HG02623 (cell line): ENCODE measurements around the gene WDR5B.

ENCODE experiments used
- ATAC-seq: cut with Tn5 transposase; IDR thresholded peaks from one replicate; pipeline ENCODE4 v1.9.1; 2021; ENCODE audit warnings: moderate library complexity; ENCODE audit not compliant: unreplicated experiment

The WDR5B gene

GRCh38 chr3:122410111-122410510, 5.8 kb downstream of the WDR5B start:
- ATAC-seq, result no peak

GRCh38 chr3:122409446-122409845, 6.4 kb downstream of the WDR5B start:
- no peak for ATAC-seq

- no peak for ATAC-seq
Observed at GRCh38 chr3:122407946-122408345, 7.9 kb downstream of the WDR5B start.

- ATAC-seq, result no peak
Observed at GRCh38 chr3:122406198-122406597, 9.7 kb downstream of the WDR5B start.

- ATAC-seq, result no peak
Observed at GRCh38 chr3:122405015-122405414, 10.8 kb downstream of the WDR5B start.

- ATAC-seq, result no peak
Observed at GRCh38 chr3:122403489-122403888, 12.4 kb downstream of the WDR5B start.

GRCh38 chr3:122398920-122399319, 16.9 kb downstream of the WDR5B start:
- no peak for ATAC-seq

GRCh38 chr3:122397201-122397600, 18.7 kb downstream of the WDR5B start:
- no peak for ATAC-seq

GRCh38 chr3:122396511-122396910, 19.4 kb downstream of the WDR5B start:
- ATAC-seq, result no peak

GRCh38 chr3:122395582-122395981, 20.3 kb downstream of the WDR5B start:
- ATAC-seq, result no peak

- ATAC-seq, result no peak
Observed at GRCh38 chr3:122394173-122394572, 21.7 kb downstream of the WDR5B start.

- ATAC-seq, result no peak
Observed at GRCh38 chr3:122392868-122393844, 22.7 kb downstream of the WDR5B start.

GRCh38 chr3:122391681-122392446, 24.0 kb downstream of the WDR5B start:
- ATAC-seq, result no peak

- no peak for ATAC-seq
Observed at GRCh38 chr3:122390665-122391064, 25.2 kb downstream of the WDR5B start.

GRCh38 chr3:122389892-122390291, 26.0 kb downstream of the WDR5B start:
- ATAC-seq, result no peak

GRCh38 chr3:122389197-122389596, 26.7 kb downstream of the WDR5B start:
- ATAC-seq, result no peak

GRCh38 chr3:122387709-122388108, 28.2 kb downstream of the WDR5B start:
- no peak for ATAC-seq

- ATAC-seq, result peak; percentile 90
Observed at GRCh38 chr3:122383771-122384697, 31.8 kb downstream of the WDR5B start, which contains the start of gene FAM162A. Gene FAM162A, plus strand, starts transcription at chr3:122384182. Its CDS starts 84 bp downstream, at chr3:122384266.

GRCh38 chr3:122382888-122383666, 32.8 kb downstream of the WDR5B start, which contains the start of gene MIX23:
Gene MIX23, minus strand, starts transcription at chr3:122383231. Its CDS starts 7 bp downstream, at chr3:122383224.
- peak; percentile 33 for ATAC-seq

GRCh38 chr3:122377975-122378374, 37.9 kb downstream of the WDR5B start:
- ATAC-seq, result no peak
